Stimulated activated CD4-positive, alpha-beta T cell treated with anti-CD3 and anti-CD28 coated beads, Interleukin-2, amount 100 ng/mL, for 4 hours (primary cell): ENCODE data around the gene AGK.

Source experiments
- DNase-seq: peaks from one replicate; pipeline ENCODE4 v3.0.0-alpha.2; 2020; ENCODE audit warnings: low read depth

The AGK gene

GRCh38 chr7:141648276-141649114, 97.3 kb downstream of the AGK start:
- DNase-seq: no peak

GRCh38 chr7:141649137-141649864, 98.1 kb downstream of the AGK start:
- no peak for DNase-seq

GRCh38 chr7:141649865-141650634, 98.8 kb downstream of the AGK start:
- no peak for DNase-seq

- no peak for DNase-seq
These were observed 100.2 kb downstream of the AGK start for GRCh38 chr7:141651417-141651816.

GRCh38 chr7:141652691-141653090, 101.5 kb downstream of the AGK start:
- DNase-seq: no peak

- DNase-seq: peak; percentile 39
These were observed 103.3 kb downstream of the AGK start for GRCh38 chr7:141654551-141654950.

GRCh38 chr7:141659501-141659900, 108.3 kb downstream of the AGK start:
- no peak for DNase-seq

GRCh38 chr7:141660259-141660658, 109.0 kb downstream of the AGK start:
- DNase-seq: no peak

- DNase-seq: no peak
These were observed 112.1 kb downstream of the AGK start for GRCh38 chr7:141663081-141663849.

GRCh38 chr7:141664450-141664849, 113.2 kb downstream of the AGK start:
- no peak for DNase-seq

- DNase-seq: no peak
These were observed 114.2 kb downstream of the AGK start for GRCh38 chr7:141665208-141666035.

- no peak for DNase-seq
These were observed 114.9 kb downstream of the AGK start for GRCh38 chr7:141666071-141666470.

- DNase-seq: no peak
These were observed 117.6 kb downstream of the AGK start for GRCh38 chr7:141668853-141669252.

GRCh38 chr7:141671705-141672496, 120.7 kb downstream of the AGK start:
- DNase-seq: no peak

GRCh38 chr7:141673346-141673745, 122.1 kb downstream of the AGK start:
- no peak for DNase-seq

- no peak for DNase-seq
These were observed 123.0 kb downstream of the AGK start for GRCh38 chr7:141674171-141674671.

- no peak for DNase-seq
These were observed 123.5 kb downstream of the AGK start for GRCh38 chr7:141674702-141675101.

GRCh38 chr7:141675436-141676215, 124.4 kb downstream of the AGK start:
- DNase-seq: no peak

GRCh38 chr7:141676618-141677017, 125.4 kb downstream of the AGK start:
- DNase-seq: no peak
